NCI-H187 (cell line): Measurements from ENCODE around the gene DIO1.

ENCODE experiments used
- DNase-seq, 2 experiments: peaks; one replicate each; lab custom pipeline; 2025; lab: John Stamatoyannopoulos, UW

The DIO1 gene

DNA sequence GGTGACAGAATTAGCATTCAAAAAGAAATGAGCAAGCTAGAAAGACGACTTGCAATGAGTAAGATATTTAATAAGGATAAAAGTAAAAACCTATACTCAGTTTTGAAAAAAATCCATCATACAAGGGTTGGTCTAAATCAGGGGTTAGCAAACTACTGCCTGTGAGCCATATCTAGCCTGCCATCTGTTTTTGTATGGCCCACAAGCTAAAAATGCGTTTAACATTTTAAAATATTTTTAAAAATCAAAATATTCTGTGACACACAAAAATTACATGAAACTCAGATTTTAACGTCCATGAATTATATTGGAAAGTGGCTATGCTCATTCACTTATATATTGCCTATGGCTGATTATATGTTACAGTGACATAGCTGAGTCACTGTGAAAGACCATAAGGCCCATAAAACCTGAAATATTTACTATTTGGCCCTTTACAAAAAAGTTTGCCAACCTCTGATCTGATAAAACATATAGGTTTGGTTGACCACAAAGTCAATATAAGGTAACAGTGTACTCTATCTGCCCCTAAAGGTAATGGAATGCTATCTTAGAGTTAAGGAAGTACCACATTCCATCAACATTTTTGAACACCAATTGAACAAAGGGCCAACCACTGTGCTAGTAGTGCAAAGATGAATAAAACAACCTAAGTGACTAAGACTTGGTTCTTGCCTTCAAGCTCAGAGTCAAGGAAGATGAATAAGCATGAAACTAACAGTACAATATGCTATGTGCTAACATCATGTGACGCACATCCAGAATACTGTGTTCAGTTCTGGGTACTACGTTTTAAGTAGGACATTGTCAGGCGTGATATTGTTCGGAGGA, 48.4 kb downstream of the DIO1 start:
- DNase-seq = no peak

- no peak for DNase-seq
Observed at GRCh38 chr1:53943090-53943489, 49.1 kb downstream of the DIO1 start.

DNA sequence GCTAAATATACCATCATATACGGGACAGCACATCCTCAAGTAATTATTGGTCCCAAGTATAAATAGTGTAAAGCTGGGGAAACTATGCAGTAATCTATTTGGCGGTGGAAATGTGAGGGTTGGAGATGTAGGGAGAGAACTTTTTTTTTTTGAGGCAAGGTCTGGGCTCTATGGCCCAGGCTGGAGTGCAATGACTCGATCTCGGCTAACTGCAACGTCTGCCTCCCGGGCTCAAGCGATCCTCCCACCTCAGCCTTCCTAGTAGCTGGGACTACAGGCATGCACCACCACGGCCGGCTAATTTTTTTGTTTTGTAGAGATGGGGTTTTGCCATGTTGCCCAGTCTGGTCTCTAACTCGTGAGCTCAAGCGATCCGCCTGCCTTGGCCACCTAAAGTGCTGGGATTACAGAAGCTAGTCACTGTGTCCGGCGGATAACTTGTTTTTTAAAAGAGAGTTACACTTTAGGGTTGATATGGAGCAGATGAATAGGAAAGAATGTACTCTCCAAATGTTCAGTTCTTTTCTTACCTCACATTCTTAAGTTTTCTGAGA, 49.6 kb downstream of the DIO1 start:
- DNase-seq = no peak

DNA sequence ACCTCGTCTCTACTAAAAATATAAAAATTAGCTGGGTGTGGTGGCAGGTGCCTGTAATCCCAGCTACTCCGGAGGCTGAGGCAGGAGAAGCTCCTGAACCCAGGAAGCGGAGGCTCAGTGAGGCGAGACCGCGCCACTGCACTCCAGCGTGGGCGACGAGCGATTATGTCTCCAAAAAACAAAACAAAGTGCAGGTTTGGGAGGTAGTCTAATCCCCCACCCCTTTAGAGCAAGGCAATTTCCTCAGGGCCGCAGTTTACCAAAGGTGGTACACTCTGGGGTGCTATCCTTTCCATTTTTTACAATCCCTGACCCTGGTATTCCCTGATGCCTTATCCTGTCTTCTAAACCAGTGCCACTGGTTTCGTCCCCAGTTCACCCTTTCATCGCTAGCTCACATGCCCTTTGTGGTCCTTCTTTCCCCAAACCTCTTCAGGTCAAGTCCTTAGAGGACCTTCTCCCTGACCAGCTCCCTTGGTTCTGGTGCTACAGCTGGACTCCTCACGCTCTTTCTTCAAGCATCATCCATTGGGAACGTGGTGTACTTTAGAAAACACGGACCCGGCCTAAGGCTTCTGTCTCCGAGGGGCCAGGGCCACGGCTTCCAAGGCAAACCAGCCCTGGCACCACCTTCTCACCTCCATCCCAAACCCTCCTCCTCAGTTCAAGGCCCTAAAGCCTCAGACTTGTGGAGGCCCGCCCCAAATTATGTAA, 50.6 kb downstream of the DIO1 start:
- DNase-seq = no peak

GRCh38 chr1:53945183-53945432, 51.1 kb downstream of the DIO1 start:
- no peak for DNase-seq

GRCh38 chr1:53945433-53946251, 51.7 kb downstream of the DIO1 start, which contains the start of gene IFT25:
IFT25 (minus strand) TSS chr1:53945699; CDS start chr1:53940082, 5,617 bp downstream.
- DNase-seq = peak; percentile 93 to 95

DNA sequence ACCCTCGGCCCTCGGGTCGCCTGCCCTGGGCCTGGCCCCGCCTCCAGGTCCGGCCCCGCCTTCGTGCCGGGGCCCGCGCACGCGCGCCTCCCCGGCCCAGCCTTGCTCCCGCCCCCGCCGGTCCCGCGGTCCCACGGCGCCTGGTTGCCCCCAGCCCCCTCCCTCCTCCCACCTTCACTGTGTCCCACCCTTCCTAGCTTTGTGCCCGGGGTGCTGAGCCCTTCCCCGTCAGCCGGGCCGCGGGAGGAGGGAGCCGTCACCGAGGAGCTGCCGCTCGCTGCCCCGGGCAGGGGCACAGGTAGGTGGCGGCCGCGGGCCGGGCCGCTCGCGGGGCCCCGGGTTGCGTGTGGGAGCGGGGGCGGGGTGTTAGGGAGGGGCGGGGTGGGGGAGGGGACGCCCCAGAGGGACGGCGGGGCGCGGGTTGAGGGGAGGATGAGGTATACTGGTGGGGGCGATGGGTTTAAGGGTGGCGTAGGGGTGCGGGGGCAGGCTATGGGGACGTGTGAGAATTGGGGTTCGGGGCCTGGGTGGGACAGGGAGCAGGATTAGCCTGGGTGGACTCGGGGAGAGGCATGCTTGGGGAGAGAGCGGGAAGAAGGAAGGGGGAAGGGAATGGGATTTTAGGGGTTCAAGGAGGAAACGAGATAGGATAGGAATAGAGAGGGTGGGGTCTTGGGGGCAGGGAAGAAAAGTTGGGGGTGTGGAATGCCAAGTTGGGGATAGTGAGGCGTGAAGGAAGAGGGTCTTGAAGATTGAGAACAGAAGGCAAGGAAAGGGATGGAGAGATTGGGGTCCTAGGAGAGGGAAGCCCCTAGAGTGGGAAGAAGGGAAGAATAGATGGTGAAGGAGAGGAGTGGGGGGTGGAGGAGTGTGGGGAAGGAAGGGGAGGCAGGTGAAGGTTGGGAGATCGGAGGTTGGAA, 52.5 kb downstream of the DIO1 start, which contains the start of gene LRRC42:
LRRC42 (plus strand) TSS at position 99 of the 920 bp plus-strand sequence. CDS start 5,650 bp downstream, outside the sequence.
- peak in 1 of 2 experiments; percentile 79 for DNase-seq

- DNase-seq = no peak
Observed at GRCh38 chr1:53947172-53947907, 53.4 kb downstream of the DIO1 start.

DNA sequence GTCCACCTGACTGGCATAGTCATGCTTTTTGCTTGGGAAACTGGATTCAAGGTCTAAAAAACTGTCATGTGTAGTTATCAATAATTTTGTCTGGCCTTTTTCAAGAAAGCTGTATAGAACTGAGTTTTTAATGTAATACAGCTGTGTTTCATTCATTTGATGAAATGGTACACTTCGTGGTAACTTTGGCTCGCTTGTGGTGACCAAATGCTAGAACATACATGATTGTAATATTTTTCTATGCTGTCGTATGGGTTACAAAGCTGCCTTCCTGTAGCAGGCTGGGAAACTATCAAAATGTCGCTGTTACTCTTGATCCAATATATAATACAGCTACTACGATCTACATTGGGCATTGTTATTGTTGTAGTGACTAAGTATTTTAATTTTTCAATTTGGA, 54.3 kb downstream of the DIO1 start:
- no peak for DNase-seq

DNA sequence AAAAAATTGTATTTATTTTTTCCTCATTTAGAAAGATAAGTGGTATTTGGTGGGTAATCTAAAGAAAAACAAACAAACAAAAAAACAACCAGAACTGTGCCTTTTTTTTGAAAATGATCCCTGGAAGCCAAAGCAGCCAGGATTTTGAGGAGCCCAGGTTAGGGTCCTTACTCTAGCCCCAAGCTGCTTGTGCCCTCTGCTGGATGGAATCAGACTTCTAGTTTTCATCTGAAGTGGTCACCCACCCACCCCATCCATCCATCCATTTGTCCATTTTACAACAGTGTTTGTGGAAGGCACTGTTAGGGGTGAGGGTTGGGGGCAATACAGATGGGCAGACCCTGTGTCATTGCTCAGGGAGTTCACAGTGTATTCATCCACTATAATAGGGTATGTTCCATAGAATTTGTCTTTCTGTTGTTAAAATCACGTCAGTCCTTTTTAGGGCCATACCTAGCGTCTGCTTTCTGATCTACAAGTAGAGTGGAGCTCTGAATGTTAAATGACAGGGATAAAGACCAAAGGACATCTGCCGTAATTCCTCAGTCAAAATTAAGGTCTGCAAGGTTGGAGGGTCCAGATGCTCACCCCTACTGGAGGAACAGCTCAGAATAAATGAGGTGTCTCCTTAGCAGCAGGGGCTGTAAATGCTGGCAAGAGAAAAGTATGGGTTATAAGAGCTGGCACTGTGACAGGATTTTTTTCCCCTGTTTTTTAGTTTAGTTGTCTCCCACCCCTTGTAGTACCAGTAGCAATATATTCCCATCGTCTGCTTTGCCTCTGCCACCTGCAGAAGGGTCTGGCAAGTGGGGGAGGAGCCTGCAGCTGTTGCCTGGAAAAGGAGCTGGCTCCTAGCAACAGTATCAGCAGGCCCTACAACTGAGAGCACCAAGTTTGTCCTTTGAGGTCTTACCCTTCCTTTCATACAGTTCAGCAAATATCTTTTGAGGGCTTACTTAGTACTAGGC, 55.3 kb downstream of the DIO1 start:
- DNase-seq = no peak

DNA sequence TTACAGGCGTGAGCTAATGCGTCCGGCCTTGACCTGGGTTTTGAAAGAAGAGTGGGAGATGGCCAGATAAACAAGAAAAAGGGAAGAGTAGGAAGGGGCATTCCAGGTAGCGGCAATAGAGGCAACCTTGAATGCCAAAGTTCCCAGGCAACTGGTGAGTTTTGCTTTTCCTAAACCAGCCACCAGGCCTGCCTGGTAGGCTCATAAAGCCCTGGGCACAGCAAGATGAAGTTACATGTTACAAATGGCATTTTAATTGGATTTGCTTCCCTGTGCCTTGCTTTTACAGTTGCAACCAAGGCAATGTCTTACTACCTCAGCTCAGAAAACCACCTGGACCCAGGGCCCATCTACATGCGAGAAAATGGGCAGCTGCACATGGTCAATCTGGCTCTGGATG, 57.7 kb downstream of the DIO1 start:
- no peak for DNase-seq

- DNase-seq = no peak
Observed at GRCh38 chr1:53954128-53954527, 60.1 kb downstream of the DIO1 start.

GRCh38 chr1:53956308-53957168, 62.6 kb downstream of the DIO1 start:
- peak in 1 of 2 experiments; percentile 79 for DNase-seq

- peak in 1 of 2 experiments; percentile 79 for DNase-seq
Observed at GRCh38 chr1:53957194-53957818, 63.3 kb downstream of the DIO1 start.

DNA sequence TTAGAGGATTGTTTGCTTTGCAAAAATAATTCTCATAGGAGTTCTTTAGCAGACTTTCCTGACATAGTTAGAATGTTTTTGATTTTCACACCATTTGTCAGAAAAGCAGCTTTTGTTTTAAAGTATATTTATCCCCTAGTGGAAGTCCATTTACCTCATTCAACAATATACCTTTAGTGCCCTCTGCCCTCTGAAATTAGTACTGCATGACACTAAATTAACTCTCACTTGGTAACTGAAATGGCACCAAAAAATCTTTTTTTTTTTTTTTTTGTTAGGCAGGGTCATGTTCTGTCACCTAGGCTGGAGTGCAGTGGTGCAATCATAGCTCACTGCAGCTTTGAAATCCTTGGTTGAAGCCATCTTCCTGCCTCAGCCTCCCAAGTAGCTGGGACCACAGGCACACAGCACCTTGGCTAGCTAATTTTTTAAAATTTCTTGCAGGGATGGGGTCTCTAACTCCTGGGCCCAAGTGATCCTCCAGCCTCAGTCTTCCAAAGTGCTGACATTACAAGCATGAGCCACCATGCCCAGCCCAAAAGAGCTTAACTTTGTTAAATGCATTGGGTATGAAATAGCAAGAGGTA, 65.8 kb downstream of the DIO1 start:
- DNase-seq = no peak
